NCI-H524 treated with DMSO at 0.1 percent for 48 hours (cell line): ENCODE measurements around the gene RNASEH1.

Experiments
- DNase-seq: peaks from one replicate; lab custom pipeline; 2025; lab: John Stamatoyannopoulos, UW

The RNASEH1 gene

DNA sequence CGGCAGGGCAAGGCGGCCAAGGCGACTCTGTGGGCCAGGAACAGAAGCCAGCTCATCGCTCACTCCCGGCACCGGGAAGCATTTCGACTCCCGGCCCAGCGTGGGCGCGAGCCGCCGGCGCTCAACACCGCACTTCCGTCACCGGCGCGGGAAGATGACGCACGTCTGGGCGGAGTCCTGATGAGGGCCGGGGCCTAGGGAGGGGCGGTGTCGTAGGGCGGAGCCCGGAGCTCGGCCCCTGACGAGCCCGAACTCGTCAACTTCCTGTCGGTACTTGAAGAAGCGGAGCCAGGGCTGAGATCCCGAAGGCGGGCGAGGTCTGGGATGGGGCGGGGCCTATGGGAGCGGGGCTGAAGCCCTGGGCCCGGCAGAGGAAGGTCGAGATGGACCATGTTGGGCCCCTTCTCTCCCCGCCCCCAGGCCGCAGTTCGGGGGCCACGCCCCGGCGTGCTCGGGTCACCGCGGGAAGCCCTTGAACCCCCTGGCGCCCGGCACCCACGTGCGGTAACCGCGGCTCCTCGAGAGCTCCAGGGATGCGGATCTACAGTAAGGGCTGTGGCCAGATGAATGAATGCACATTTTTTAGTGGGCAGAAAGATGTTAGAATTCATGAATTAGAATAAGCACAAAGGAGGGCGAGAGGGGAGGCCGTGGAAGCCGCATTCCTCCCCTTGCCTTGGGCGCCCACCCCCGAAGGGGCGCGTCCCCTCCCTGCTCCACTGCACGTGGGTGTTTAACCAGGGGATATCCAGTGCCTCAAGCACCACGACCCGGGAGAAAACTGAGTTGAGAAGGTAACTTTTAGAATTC lies at the start of gene RNASEH1:
RNASEH1 (minus strand) TSS at position 129 of the 810 bp plus-strand sequence; CDS start at position 56, 73 bp downstream.
- DNase-seq = peak; percentile 88

DNA sequence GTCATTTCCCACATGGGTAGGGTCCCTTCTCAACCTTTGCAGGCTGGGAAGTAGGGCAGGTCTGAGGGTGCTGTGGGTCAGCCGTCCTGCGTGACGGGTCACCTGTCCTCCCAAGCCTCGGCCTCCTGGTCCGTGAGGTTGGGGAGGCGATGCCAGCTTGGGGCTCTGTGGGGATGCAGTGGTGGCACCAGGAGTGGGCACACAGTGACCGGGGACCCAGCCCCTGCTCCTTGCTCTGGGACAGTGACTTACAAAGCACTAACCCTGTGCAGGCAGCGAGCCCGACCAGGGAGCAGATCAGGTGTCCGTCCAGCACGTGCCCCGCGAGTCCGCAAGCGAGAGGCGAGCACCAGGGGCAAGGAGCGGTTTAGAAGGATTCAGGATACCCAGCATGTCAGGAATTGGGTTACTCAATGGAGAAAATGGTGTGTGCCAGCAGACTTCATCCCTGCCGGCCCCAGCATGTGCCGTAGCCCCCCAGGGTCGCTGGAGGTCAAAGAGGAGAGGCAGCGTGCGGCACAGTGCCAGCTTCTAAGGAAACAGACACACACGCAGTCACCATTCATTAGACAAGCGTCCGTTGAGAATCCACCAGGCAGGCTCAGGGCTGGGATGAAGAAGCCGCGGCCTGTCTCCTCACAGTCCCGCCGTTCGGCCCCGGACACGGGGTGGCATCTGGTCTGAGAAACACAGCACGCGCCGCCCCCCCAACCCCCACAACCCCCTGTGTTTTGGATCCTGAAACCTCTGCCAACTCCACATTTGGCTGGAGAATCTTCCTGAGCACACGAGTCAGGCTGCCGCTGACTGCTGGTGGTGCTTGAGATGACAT lies 48.5 kb upstream of the RNASEH1 start:
- no peak for DNase-seq

- DNase-seq = no peak
Measured at GRCh38 chr2:3606028-3606369, 47.9 kb upstream of the RNASEH1 start.

DNA sequence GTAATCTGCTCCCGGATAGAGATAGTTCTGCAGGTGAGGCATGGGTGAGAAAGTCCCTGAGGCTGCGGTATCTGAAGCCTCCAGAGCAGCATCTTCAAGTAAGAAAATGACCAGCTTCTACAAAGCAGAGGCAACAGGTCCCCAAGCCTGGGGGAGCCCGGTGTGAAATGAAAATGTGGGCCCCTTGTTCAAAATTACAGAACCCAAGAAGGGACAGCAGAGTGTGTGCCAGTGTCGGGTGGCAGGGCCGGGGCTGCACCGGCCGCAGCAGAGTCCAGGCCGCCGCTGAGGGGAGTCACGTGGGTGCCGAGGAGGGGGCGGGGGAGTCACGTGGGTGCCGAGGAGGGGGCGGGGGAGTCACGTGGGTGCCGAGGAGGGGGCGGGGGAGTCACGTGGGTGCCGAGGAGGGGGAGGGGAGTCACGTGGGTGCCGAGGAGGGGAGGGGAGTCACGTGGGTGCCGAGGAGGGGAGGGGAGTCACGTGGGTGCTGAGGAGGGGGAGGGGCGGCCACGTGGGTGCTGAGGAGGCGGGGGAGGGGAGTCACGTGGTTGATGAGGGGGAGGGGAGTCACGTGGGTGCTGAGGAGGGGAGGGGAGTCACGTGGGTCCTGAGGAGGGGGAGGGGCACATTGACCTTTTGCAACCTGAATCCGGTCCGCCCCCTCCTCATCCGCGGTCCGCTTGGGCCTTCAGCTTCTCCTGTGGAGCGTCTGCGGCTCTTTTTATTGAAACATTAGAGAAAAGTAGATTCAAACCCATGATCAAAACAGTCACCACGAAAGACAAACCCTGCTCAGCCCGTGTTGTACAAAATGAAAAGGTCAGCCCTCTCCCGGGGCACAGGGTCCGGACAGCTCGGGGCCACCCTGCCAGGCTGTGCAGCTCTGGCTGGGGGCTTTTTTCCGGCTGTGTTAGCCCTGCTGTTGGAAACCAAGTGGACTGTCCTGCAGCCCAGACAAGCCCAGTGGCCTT lies 47.1 kb upstream of the RNASEH1 start:
- peak; percentile 50 for DNase-seq

DNA sequence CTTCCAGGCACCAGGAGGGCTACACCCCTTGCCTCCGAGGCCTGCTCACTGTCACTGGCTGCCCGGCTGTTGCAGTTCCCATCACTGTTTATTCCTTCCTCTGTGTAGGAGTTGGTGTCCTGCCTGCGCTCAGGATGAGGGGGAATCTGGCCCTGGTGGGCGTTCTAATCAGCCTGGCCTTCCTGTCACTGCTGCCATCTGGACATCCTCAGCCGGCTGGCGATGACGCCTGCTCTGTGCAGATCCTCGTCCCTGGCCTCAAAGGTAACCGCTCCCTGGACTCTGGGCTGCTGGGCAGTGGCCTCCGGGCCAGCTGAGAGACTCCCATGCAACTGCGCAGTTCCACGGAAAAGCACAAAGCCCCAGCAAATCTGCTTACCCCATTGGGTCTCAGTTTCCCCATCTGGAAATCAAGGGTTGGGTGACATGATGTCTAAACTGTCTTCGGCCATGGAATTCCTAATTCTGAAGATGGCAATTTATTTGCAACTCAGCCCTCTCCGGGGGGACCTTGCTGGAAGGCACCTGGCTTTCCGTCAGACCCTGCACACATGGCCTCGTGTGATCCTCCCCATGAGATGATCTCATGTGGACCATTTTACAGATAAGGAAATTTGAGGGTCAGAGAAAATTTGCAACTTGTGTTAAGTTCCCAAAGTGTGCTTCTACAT lies 46.2 kb upstream of the RNASEH1 start:
- DNase-seq = no peak

- no peak for DNase-seq
Measured at GRCh38 chr2:3603536-3604206, 45.5 kb upstream of the RNASEH1 start.

GRCh38 chr2:3602553-3603339 lies 44.6 kb upstream of the RNASEH1 start:
- no peak for DNase-seq

DNA sequence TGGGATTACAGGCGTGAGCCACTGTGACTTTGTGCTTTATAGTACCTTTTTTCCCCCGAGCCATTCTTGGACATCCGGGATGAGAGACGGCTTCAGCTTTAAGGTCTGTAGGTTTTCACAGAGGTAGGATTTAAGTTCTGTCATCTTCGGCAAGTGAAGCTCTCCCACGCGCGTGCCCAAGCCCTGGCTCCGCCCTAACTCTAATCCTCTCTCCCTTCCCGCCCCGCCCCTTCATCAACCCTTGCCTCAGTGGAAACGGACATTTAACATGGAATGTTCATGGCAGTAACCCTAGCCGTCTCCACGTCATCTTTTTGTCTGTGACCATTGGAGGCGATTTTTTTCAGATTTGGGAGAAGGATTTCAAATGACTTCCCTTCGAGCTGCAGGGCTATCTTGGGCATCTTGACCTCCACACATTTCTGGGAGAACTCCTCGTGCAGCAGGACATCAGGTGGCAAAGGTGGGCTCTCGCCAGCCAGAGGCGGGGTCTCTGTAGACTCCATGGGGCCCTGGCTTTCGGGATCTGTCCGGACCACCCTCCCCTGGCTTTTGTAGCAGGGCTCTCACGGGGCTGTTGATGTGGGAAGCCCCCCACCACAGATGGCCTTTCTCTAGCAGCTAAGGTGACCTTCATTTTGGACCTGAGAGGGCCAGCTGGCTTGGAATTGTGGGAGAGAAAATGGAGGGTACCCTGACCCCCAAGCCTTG lies 43.6 kb upstream of the RNASEH1 start:
- DNase-seq = no peak

- DNase-seq = no peak
Measured at GRCh38 chr2:3600256-3600855, 42.2 kb upstream of the RNASEH1 start.

DNA sequence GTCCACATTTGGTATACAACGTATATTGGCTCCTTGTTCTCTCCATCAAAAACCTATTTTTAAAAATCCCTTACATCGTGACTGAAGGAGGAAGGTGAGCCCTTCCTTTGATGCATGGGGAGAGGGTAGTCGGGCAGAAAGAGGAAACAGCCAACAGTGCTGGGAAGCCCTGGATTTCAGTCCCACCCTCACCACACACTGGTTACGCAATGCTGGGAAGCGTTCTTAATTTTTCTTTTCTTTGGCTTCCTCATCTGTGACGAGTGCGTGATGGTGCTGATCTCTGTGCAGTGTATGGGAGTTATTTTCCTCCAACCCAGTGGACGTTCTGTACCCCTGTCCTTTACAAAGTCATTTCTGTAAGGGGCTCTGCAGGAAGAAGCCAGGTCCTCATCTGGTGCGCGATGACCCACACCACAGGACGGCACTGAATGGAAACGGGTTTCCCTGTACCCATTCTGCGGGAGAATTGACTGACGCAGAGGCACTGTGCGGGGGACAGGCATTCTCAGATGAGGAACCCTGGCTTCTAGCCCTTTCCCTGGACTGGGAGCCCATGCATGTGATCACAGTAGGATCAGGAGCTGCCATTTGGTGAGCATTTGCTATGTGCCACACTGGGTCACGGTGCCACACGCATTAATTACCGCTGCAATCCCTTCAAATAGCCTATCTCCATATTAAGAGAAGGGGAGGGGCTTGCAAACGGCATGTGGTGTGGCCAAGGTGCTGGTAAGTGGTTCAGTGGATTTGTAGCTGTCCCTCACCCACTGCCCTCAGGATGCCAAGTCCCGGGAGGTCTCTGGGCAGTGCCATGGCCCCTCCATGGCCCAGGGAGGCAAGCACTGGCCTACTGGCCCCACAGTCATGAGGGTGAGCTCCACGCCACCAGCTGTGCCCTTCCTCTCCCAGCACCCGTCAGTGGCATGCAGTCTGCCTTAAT lies 41.0 kb upstream of the RNASEH1 start:
- no peak for DNase-seq

DNA sequence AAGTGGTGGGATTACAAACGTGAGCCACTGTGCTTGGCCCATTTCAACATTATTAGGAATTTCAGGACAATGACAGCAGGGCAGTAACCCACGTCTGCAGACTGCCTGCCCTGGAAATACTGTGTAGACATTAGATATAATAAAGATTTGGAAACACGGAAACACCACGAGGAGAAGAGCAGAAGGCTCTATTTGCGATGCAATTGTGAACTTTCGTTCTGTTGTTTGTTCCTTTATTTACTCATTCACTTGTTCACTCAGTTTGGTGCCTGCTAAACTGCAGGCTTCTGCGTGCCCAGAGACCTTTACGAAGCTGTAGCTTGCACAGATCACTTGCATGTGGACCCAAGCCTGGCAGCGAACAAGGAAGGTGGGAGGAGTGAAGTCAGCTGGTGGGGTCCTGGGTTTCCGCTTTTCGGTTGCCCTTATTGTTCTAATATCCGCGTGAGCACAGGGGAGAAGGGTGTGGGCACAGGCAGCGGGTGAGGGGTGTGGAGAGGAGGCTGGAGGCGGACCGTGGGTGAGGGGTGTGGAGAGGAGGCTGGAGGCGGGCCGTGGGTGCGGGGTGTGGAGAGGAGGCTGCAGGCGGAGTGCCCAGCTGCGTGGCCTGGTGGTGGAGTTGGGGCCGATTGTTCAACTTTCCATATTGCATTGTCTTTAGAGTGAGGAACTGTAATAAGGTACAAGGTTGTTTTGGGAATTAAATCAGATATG lies 40.2 kb upstream of the RNASEH1 start:
- no peak for DNase-seq

GRCh38 chr2:3597567-3597966 lies 39.4 kb upstream of the RNASEH1 start:
- DNase-seq = no peak

DNA sequence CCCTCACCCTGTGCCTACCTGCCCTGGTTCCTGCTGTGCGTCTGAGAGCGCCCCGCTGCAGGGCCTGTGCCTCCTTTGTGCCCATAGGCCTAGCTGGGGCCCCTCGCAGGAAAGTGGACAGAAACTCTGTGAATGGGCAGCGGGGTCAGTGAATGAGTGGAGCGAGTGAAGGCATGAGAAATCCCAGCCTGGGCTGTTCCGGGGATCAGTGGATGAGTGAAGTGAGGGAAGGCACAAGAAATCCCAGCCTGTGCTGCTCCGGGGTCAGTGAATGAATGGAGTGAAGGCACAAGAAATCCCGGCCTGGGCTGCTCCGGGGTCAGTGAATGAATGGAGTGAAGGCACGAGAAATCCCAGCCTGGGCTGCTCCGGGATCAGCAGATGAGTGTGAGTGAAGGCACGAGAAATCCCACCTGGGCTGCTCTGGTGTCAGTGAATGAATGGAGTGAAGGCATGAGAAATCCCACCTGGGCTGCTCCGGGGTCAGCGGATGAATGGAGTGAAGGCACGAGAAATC lies 38.8 kb upstream of the RNASEH1 start:
- DNase-seq = no peak

DNA sequence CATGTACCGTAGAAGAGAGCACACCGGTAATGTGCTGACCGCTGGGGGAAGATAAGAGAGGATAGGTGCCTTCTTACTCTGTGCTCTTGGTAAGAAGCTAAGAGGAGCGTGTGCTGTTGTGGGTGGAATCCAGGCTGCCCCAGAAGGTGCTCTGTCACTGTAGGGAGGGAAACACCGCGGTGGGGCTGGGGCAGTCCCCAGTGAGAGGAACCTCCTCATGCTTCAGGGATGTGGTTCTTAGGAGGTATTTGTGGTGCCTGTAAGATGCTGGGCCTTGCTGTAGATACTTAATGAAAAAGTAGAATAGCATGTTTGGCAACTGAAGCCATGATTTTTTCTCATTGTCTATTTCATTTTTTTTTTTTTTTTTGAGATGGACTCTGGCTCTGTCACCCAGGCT lies 37.9 kb upstream of the RNASEH1 start:
- no peak for DNase-seq

GRCh38 chr2:3595404-3595803 lies 37.3 kb upstream of the RNASEH1 start:
- DNase-seq = no peak

DNA sequence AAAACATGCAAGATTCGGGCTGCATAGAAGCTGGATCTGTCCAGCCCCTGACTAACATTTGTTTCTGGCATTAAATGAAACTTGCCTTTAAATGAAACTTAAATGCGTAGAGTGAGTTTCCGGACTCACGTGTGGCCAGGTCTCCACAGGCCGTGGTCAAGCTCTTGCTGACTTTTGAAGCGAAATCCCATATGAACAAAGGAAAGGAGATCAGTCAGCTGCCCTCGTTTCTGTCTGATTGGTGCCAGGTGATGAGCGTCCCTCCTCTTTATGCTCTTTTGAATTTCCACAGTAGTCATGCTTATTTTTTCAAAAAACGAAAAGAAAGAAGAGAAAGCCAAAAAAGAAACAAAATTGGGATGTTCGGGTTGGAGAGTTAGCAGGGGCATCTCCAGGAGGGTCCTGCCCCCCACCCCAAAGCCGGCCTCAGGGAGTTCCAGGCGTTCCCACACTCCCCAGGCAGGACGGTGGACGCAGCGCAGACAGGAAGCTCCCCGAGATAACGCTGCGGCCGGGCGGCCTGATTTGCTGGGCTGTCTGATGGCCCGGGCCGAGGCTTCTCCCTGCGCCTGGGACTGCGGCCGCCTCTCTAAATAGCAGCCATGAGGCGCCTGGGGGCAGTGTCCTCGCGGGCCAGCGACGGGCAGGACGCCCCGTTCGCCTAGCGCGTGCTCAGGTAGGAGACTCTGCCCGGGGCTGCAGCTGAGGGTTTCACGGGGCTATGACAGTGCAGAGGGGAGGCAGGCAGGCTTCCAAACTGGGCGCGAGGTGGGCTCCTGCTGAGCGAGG lies 36.6 kb upstream of the RNASEH1 start, which contains the start of gene COLEC11:
COLEC11 (plus strand) TSS at position 620 of the 789 bp plus-strand sequence. CDS start 9,229 bp downstream, outside the sequence.
- no peak for DNase-seq
